Measurements from ENCODE around the gene ANTXR2.

The ANTXR2 gene

DNA sequence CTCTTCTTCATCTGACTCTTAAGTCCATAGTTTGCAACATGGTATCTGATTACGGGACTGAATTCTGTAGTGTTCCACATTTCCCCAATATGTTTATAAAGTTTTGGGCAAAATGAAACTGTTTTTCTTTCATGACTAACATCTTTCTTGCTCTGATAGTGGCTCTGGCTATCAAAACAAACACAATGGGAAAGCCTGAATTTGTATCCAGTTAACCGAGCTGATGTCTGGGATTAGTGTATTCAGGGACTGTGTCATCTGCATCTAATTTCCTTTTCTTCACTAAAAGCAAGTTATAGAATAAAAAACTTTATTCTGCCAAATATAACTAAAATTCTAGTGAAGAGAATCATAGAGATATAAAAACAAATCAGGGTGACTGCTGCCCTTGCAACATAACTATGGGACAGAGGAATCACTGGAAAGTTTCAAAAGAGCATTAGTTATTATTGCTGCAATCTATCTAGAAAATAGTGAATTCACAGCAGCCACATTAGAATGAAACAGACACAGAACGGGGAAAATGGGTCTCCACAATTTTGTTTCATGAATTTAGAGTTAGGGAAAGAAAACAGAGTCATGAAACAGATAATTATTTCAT is 61.3 kb downstream of the ANTXR2 start:
- Histone ChIP-seq H3K18ac (ENCODE audit: low read length) (no peak overlapping the region), H3K27me3 (ENCODE audit: insufficient read depth, low read length) (no peaks in the 10 kb centered on the region), H3K79me2 (ENCODE audit: control insufficient read depth, insufficient read depth, low read length, poor library complexity) (no peaks in the 10 kb centered on the region), H2BK5ac (ENCODE audit: low read depth, low read length, poor library complexity) (no peak overlapping the region), H3K27ac (ENCODE audit: low read depth, low read length) (no peak overlapping the region), H3K4ac (ENCODE audit: low read depth, low read length) (no peak overlapping the region), H3K79me1 (ENCODE audit: low read length) (no peaks in the 10 kb centered on the region), H2AK5ac (ENCODE audit: low read length) (no peak overlapping the region), H3K4me2 (ENCODE audit: low read length) (no peak overlapping the region), H3K4me3 (ENCODE audit: low read depth, low read length) (no peak overlapping the region), H4K91ac (ENCODE audit: low read depth, low read length) (no peak overlapping the region), H3K14ac (ENCODE audit: low read length) (no peak overlapping the region), H3K36me3 (ENCODE audit: control insufficient read depth in 1 of 2, insufficient read depth in 2 of 2, low read length in 2 of 2) (peaks cover 0 to 1% of the 10 kb centered on the region in 2 experiments), H2BK12ac (ENCODE audit: low read length) (no peak overlapping the region), H4K8ac (ENCODE audit: low read depth, low read length) (no peak overlapping the region), H4K12ac (ENCODE audit: low read depth, low read length) (no peak overlapping the region), H2BK120ac (ENCODE audit: insufficient read depth, low read length, poor library complexity) (no peak overlapping the region), H3K9me3 (ENCODE audit: insufficient read depth, low read depth, low read length) (no peaks in the 10 kb centered on the region), H3K9ac (ENCODE audit: low read length) (no peak overlapping the region), H3K4me1 (ENCODE audit: control insufficient read depth in 1 of 2, insufficient read depth in 2 of 2, low read length in 2 of 2) (peaks cover 0 to under 1% of the 10 kb centered on the region in 2 experiments), H2AFZ (ENCODE audit: insufficient read depth, low read length, poor library complexity) (no peak overlapping the region), H3K23ac (ENCODE audit: low read length) (no peak overlapping the region)
- DNase-seq = no peak
- no CpG with 5 or more reads among the region's 3 CpGs for WGBS (ENCODE audit: extremely low coverage, insufficient coverage, insufficient read length)

DNA sequence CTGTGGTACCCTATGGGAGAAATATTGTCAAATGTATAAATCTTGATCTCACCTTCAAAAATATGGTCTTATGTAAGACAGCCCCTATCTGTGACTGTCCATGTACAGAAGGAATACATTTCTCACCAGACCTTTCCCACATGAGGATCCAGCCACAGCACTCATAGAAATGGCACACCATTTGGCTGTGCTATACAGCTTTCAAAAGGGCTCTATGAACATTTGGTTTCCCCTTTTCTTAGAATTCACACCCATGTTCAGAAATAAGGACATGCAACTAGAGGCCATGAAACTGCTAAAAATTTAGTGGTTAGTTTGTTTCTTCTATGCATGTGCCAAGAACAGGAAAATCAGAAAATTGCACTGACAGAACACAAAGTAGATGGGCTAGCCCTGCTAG is 62.7 kb downstream of the ANTXR2 start:
- no peak overlapping the region for H2BK120ac ChIP-seq (ENCODE audit: insufficient read depth, low read length, poor library complexity)
- no peak overlapping the region for H3K9ac ChIP-seq (ENCODE audit: low read length)
- no peak overlapping the region for H4K12ac ChIP-seq (ENCODE audit: low read depth, low read length)
- no peaks in the 10 kb centered on the region for H3K79me1 ChIP-seq (ENCODE audit: low read length)
- no peaks in the 10 kb centered on the region for H3K27me3 ChIP-seq (ENCODE audit: insufficient read depth, low read length)
- no peak overlapping the region for H3K27ac ChIP-seq (ENCODE audit: low read depth, low read length)
- H3K14ac ChIP-seq (ENCODE audit: low read length) = no peak overlapping the region
- no peak overlapping the region for H4K91ac ChIP-seq (ENCODE audit: low read depth, low read length)
- H3K18ac ChIP-seq (ENCODE audit: low read length) = no peak overlapping the region
- no peak overlapping the region for H3K4ac ChIP-seq (ENCODE audit: low read depth, low read length)
- H3K36me3 ChIP-seq (ENCODE audit: control insufficient read depth in 1 of 2, insufficient read depth in 2 of 2, low read length in 2 of 2) = peaks cover 0 to 1% of the 10 kb centered on the region in 2 experiments
- H4K8ac ChIP-seq (ENCODE audit: low read depth, low read length) = no peak overlapping the region
- no peak overlapping the region for H3K4me3 ChIP-seq (ENCODE audit: low read depth, low read length)
- H2AK5ac ChIP-seq (ENCODE audit: low read length) = no peak overlapping the region
- DNase-seq = no peak
- H3K23ac ChIP-seq (ENCODE audit: low read length) = no peak overlapping the region
- no peak overlapping the region for H2AFZ ChIP-seq (ENCODE audit: insufficient read depth, low read length, poor library complexity)
- H2BK5ac ChIP-seq (ENCODE audit: low read depth, low read length, poor library complexity) = no peak overlapping the region
- no peak overlapping the region for H2BK12ac ChIP-seq (ENCODE audit: low read length)
- H3K4me1 ChIP-seq (ENCODE audit: control insufficient read depth in 1 of 2, insufficient read depth in 2 of 2, low read length in 2 of 2) = no peaks in the 10 kb centered on the region
- H3K9me3 ChIP-seq (ENCODE audit: insufficient read depth, low read depth, low read length) = no peaks in the 10 kb centered on the region
- H3K79me2 ChIP-seq (ENCODE audit: control insufficient read depth, insufficient read depth, low read length, poor library complexity) = no peaks in the 10 kb centered on the region
- H3K4me2 ChIP-seq (ENCODE audit: low read length) = no peak overlapping the region

DNA sequence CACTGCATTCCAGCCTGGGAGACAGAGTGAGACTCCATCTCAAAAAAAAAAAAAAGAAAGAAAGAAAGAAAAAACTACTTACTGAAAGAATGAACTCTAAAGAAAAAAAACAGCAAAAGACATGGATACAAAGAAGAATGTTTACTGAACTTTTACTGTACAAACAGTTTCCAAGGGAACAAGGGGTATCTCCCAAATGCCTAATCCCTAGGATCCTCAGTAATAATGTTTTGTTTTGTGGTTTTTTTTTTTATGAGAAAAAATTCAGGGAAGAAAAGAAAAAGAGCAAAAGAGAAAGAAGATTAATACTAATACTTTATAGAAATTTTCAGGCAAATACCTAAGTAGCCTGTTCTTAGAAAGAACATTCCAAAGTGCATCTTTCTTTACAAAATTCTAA is 63.2 kb downstream of the ANTXR2 start:
- DNase-seq = no peak
- no peak overlapping the region for H3K27ac ChIP-seq (ENCODE audit: low read depth, low read length)
- H2AK5ac ChIP-seq (ENCODE audit: low read length) = no peak overlapping the region
- no peak overlapping the region for H2BK12ac ChIP-seq (ENCODE audit: low read length)
- peaks cover 0 to 1% of the 10 kb centered on the region in 2 experiments for H3K36me3 ChIP-seq (ENCODE audit: control insufficient read depth in 1 of 2, insufficient read depth in 2 of 2, low read length in 2 of 2)
- no peaks in the 10 kb centered on the region for H3K4me1 ChIP-seq (ENCODE audit: control insufficient read depth in 1 of 2, insufficient read depth in 2 of 2, low read length in 2 of 2)
- no peak overlapping the region for H3K4me3 ChIP-seq (ENCODE audit: low read depth, low read length)
- H3K9me3 ChIP-seq (ENCODE audit: insufficient read depth, low read depth, low read length) = no peaks in the 10 kb centered on the region
- H4K91ac ChIP-seq (ENCODE audit: low read depth, low read length) = no peak overlapping the region
- H3K4me2 ChIP-seq (ENCODE audit: low read length) = no peak overlapping the region
- H4K12ac ChIP-seq (ENCODE audit: low read depth, low read length) = no peak overlapping the region
- no peaks in the 10 kb centered on the region for H3K79me1 ChIP-seq (ENCODE audit: low read length)
- no peaks in the 10 kb centered on the region for H3K79me2 ChIP-seq (ENCODE audit: control insufficient read depth, insufficient read depth, low read length, poor library complexity)
- no peak overlapping the region for H3K4ac ChIP-seq (ENCODE audit: low read depth, low read length)
- H3K14ac ChIP-seq (ENCODE audit: low read length) = no peak overlapping the region
- H4K8ac ChIP-seq (ENCODE audit: low read depth, low read length) = no peak overlapping the region
- H3K18ac ChIP-seq (ENCODE audit: low read length) = no peak overlapping the region
- H2BK120ac ChIP-seq (ENCODE audit: insufficient read depth, low read length, poor library complexity) = no peak overlapping the region
- H3K23ac ChIP-seq (ENCODE audit: low read length) = no peak overlapping the region
- H3K27me3 ChIP-seq (ENCODE audit: insufficient read depth, low read length) = no peaks in the 10 kb centered on the region
- H2BK5ac ChIP-seq (ENCODE audit: low read depth, low read length, poor library complexity) = no peak overlapping the region
- H2AFZ ChIP-seq (ENCODE audit: insufficient read depth, low read length, poor library complexity) = no peak overlapping the region
- H3K9ac ChIP-seq (ENCODE audit: low read length) = no peak overlapping the region

- no peak overlapping the region for H3K14ac ChIP-seq (ENCODE audit: low read length)
- peaks cover 2% of the 10 kb centered on the region for H3K9me3 ChIP-seq (ENCODE audit: insufficient read depth, low read depth, low read length)
- no peak for DNase-seq
- H3K79me2 ChIP-seq (ENCODE audit: control insufficient read depth, insufficient read depth, low read length, poor library complexity) = no peaks in the 10 kb centered on the region
- H3K9ac ChIP-seq (ENCODE audit: low read length) = no peak overlapping the region
- no peak overlapping the region for H3K4me3 ChIP-seq (ENCODE audit: low read depth, low read length)
- no peaks in the 10 kb centered on the region for H3K79me1 ChIP-seq (ENCODE audit: low read length)
- peaks cover 0 to 3% of the 10 kb centered on the region in 2 experiments for H3K36me3 ChIP-seq (ENCODE audit: control insufficient read depth in 1 of 2, insufficient read depth in 2 of 2, low read length in 2 of 2)
- no peak overlapping the region for H4K8ac ChIP-seq (ENCODE audit: low read depth, low read length)
- no peak overlapping the region for H3K27ac ChIP-seq (ENCODE audit: low read depth, low read length)
- H3K4me1 ChIP-seq (ENCODE audit: control insufficient read depth in 1 of 2, insufficient read depth in 2 of 2, low read length in 2 of 2) = no peaks in the 10 kb centered on the region
- no peak overlapping the region for H3K23ac ChIP-seq (ENCODE audit: low read length)
- no peak overlapping the region for H2AK5ac ChIP-seq (ENCODE audit: low read length)
- WGBS (ENCODE audit: extremely low coverage, insufficient coverage, insufficient read length) = no CpG with 5 or more reads among the region's 1 CpG
- H2BK12ac ChIP-seq (ENCODE audit: low read length) = no peak overlapping the region
- no peak overlapping the region for H3K18ac ChIP-seq (ENCODE audit: low read length)
- no peak overlapping the region for H3K4me2 ChIP-seq (ENCODE audit: low read length)
- no peak overlapping the region for H3K4ac ChIP-seq (ENCODE audit: low read depth, low read length)
- H4K91ac ChIP-seq (ENCODE audit: low read depth, low read length) = no peak overlapping the region
- H2BK5ac ChIP-seq (ENCODE audit: low read depth, low read length, poor library complexity) = no peak overlapping the region
- H3K27me3 ChIP-seq (ENCODE audit: insufficient read depth, low read length) = no peaks in the 10 kb centered on the region
- H2BK120ac ChIP-seq (ENCODE audit: insufficient read depth, low read length, poor library complexity) = no peak overlapping the region
- H2AFZ ChIP-seq (ENCODE audit: insufficient read depth, low read length, poor library complexity) = no peak overlapping the region
- H4K12ac ChIP-seq (ENCODE audit: low read depth, low read length) = no peak overlapping the region
These were observed 64.1 kb downstream of the ANTXR2 start for GRCh38 chr4:80008971-80009370.
